Measurements from ENCODE around the gene NME9.

Gene NME9

GRCh38 chr3:138271189-138271794, 58.4 kb downstream of the NME9 start:
- no peak for DNase-seq

GRCh38 chr3:138270245-138270644, 59.4 kb downstream of the NME9 start:
- DNase-seq, result no peak

- no peak for DNase-seq
These were observed 62.6 kb downstream of the NME9 start for GRCh38 chr3:138267083-138267482.

- no peak for DNase-seq
These were observed 63.9 kb downstream of the NME9 start for GRCh38 chr3:138265745-138266144.

- no peak for DNase-seq
These were observed 66.5 kb downstream of the NME9 start for GRCh38 chr3:138263104-138263503.

- no peak for DNase-seq
These were observed 69.0 kb downstream of the NME9 start for GRCh38 chr3:138260611-138261010.

GRCh38 chr3:138259126-138259525, 70.5 kb downstream of the NME9 start:
- no peak for DNase-seq

- no peak for DNase-seq
These were observed 71.7 kb downstream of the NME9 start for GRCh38 chr3:138257986-138258385.

- DNase-seq, result no peak
These were observed 73.6 kb downstream of the NME9 start for GRCh38 chr3:138256022-138256421.

- DNase-seq, result no peak
These were observed 75.4 kb downstream of the NME9 start for GRCh38 chr3:138254216-138254615.

- DNase-seq, result no peak
These were observed 76.0 kb downstream of the NME9 start for GRCh38 chr3:138253609-138254008.
